Neural progenitor cell (in vitro differentiated cells): Measurements from ENCODE around the gene EP400.

Experiments used
- CTCF ChIP-seq: fragments of 200-600 bp; sonication (generic); IDR thresholded peaks from 2 replicates; pipeline ENCODE4 v1.5.1; 2017; ENCODE audit warnings: antibody characterized with exemption, mild to moderate bottlenecking
- EZH2 ChIP-seq: fragments of 200-600 bp; sonication (generic); IDR thresholded peaks from 2 replicates; pipeline ENCODE4 v1.6.1; 2017; ENCODE audit warnings: antibody characterized with exemption, mild to moderate bottlenecking, moderate library complexity

GRCh38 chr12:132027636-132028035 is 77.9 kb downstream of the EP400 start:
- TF ChIP-seq CTCF (no peak), EZH2 (no peak)
